Measurements from ENCODE around the gene SLC30A7.

GRCh38 chr1:100989306-100990077 lies 93.6 kb downstream of the SLC30A7 start:
- no peak for TF ChIP-seq CTCF (IDR thresholded peaks at IDR 0.05)
- TF ChIP-seq POLR2A (IDR thresholded peaks at IDR 0.05): no peak

All from right lobe of liver (tissue), 4 donors.